ENCODE measurements around the gene CTSH. TPM values are rescaled to one million over a fixed set of nuclear protein-coding genes. Genes with fewer than 3 reads are reported as not detected.

Gene CTSH
- total and polyA plus RNA-seq, 2 of the 13 experiments (the other 11 are each of a cell fraction or from before 2014, with no cell fraction given), result 265 to 653 TPM

DNA sequence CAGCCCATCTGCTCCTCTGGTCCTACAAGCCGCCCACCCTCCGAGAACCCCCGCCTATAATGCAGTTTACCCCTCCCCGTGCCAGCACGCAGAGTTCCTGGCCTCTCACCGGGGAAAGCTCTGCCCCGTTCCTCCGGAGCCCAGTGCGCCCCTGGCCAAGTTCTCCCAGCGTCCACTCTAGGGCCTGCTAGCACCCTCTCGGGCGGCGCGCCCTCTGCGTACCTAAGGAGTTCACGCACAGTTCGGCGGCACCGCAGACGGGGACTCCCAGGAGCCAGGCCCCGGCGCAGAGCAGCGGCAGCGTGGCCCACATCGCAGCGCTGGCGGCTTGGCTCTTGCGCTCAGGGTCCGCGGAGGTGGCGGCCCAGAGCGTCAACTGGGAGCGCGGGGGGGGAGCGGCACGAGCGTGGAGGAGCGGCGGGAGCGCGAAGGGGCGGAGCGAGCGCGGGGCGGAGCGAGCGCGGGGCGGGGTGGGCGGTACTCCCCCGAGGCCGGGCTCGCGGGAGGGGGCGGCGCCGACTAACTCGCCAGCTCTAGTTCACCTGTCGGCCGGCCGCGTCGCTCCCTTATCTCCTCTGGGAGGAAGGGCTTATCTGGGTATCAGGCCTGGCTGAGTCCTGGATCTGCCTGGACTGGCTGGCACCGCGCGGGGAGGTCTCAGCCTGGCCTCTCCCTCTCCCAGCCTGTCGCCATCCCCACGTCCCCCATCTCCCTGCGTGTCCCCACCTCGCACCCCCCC lies at the start of gene CTSH (continued):
- TF ChIP-seq HMGXB3 (CRISPR knock-in tag; IDR thresholded peaks at IDR 0.05; ENCODE audit: borderline replicate concordance) (no peak), RNF219 (CRISPR knock-in tag; IDR thresholded peaks at IDR 0.05) (no peak), U2AF2 (IDR thresholded peaks at IDR 0.05; ENCODE audit: low read depth, low read length) (no peak), AGO2 (optimal IDR thresholded peaks at IDR 0.05; ENCODE audit: low read depth, low read length) (peak; percentile 65), ZNF460 (CRISPR knock-in tag; IDR thresholded peaks at IDR 0.05; ENCODE audit: borderline replicate concordance) (no peak), RFX3 (CRISPR knock-in tag; IDR thresholded peaks at IDR 0.05) (no peak), ZNF614 (CRISPR knock-in tag; IDR thresholded peaks at IDR 0.05; ENCODE audit: borderline replicate concordance) (peak; percentile 62; the same call in 1 of the 2 replicates), KLF16 (CRISPR knock-in tag; IDR thresholded peaks at IDR 0.05) (peak in 1 of 2 experiments; percentile 74; a peak in 2 of 4 replicates), SRSF1 (optimal IDR thresholded peaks at IDR 0.05; ENCODE audit: low read depth, low read length) (no peak), ZGPAT (CRISPR knock-in tag; IDR thresholded peaks at IDR 0.05) (peak; percentile 59; the same call in 1 of the 2 replicates), MZF1 (CRISPR knock-in tag; IDR thresholded peaks at IDR 0.05; ENCODE audit: borderline replicate concordance) (no peak), NFKB2 (CRISPR knock-in tag; IDR thresholded peaks at IDR 0.05; ENCODE audit: borderline replicate concordance) (peak; percentile 29; the same call in 1 of the 2 replicates)
- TF ChIP-seq, protein P1, sequence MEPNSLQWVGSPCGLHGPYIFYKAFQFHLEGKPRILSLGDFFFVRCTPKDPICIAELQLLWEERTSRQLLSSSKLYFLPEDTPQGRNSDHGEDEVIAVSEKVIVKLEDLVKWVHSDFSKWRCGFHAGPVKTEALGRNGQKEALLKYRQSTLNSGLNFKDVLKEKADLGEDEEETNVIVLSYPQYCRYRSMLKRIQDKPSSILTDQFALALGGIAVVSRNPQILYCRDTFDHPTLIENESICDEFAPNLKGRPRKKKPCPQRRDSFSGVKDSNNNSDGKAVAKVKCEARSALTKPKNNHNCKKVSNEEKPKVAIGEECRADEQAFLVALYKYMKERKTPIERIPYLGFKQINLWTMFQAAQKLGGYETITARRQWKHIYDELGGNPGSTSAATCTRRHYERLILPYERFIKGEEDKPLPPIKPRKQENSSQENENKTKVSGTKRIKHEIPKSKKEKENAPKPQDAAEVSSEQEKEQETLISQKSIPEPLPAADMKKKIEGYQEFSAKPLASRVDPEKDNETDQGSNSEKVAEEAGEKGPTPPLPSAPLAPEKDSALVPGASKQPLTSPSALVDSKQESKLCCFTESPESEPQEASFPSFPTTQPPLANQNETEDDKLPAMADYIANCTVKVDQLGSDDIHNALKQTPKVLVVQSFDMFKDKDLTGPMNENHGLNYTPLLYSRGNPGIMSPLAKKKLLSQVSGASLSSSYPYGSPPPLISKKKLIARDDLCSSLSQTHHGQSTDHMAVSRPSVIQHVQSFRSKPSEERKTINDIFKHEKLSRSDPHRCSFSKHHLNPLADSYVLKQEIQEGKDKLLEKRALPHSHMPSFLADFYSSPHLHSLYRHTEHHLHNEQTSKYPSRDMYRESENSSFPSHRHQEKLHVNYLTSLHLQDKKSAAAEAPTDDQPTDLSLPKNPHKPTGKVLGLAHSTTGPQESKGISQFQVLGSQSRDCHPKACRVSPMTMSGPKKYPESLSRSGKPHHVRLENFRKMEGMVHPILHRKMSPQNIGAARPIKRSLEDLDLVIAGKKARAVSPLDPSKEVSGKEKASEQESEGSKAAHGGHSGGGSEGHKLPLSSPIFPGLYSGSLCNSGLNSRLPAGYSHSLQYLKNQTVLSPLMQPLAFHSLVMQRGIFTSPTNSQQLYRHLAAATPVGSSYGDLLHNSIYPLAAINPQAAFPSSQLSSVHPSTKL (CRISPR knock-in tag; IDR thresholded peaks at IDR 0.05), result peak; percentile 64
- TF ChIP-seq, protein P2, sequence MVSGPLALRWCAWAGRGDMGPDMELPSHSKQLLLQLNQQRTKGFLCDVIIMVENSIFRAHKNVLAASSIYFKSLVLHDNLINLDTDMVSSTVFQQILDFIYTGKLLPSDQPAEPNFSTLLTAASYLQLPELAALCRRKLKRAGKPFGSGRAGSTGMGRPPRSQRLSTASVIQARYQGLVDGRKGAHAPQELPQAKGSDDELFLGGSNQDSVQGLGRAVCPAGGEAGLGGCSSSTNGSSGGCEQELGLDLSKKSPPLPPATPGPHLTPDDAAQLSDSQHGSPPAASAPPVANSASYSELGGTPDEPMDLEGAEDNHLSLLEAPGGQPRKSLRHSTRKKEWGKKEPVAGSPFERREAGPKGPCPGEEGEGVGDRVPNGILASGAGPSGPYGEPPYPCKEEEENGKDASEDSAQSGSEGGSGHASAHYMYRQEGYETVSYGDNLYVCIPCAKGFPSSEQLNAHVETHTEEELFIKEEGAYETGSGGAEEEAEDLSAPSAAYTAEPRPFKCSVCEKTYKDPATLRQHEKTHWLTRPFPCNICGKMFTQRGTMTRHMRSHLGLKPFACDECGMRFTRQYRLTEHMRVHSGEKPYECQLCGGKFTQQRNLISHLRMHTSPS (CRISPR knock-in tag; IDR thresholded peaks at IDR 0.05; ENCODE audit: low read depth), result no peak
